OCI-LY1 (cell line): ENCODE measurements around the gene HDAC7.

Experiments used
- H2AFZ ChIP-seq: fragments of 200-600 bp; sonication (generic), shearing (Covaris generic); 2 replicates; pipeline ENCODE4 v1.6.0; 2014; ENCODE audit warnings: antibody characterized with exemption, mild to moderate bottlenecking, low read length
- H3F3A ChIP-seq: fragments of 200-600 bp; sonication (generic), shearing (Covaris generic); 2 replicates; pipeline ENCODE4 v1.6.0; 2014; ENCODE audit warnings: mild to moderate bottlenecking, antibody characterized with exemption, low read length, moderate library complexity; ENCODE audit not compliant: insufficient read depth
- H3K27ac ChIP-seq: fragments of 200-600 bp; sonication (generic); 2 replicates; pipeline ENCODE4 v1.5.1; 2014; ENCODE audit warnings: low read length, mixed run types, mild to moderate bottlenecking, low read depth; ENCODE audit not compliant: poor library complexity, severe bottlenecking
- H3K27me3 ChIP-seq: fragments of 200-600 bp; sonication (generic); 2 replicates; pipeline ENCODE4 v1.6.0; 2014; ENCODE audit warnings: antibody characterized with exemption, mild to moderate bottlenecking, low read length, moderate library complexity; ENCODE audit not compliant: insufficient read depth
- H3K36me3 ChIP-seq: fragments of 200-600 bp; sonication (generic); 2 replicates; pipeline ENCODE4 v1.6.1; 2014; ENCODE audit warnings: mild to moderate bottlenecking, antibody characterized with exemption, low read length, moderate library complexity, mixed read lengths; ENCODE audit not compliant: insufficient read depth
- H3K4me1 ChIP-seq: fragments of 200-600 bp; sonication (generic); 2 replicates; pipeline ENCODE4 v1.5.1; 2014; ENCODE audit warnings: mild to moderate bottlenecking, low read length, moderate library complexity; ENCODE audit not compliant: insufficient read depth, severe bottlenecking
- H3K4me2 ChIP-seq: fragments of 200-600 bp; sonication (generic), shearing (Covaris generic); 2 replicates; pipeline ENCODE4 v1.6.1; 2014; ENCODE audit warnings: low read length
- H3K4me3 ChIP-seq: fragments of 200-600 bp; sonication (generic); 2 replicates; pipeline ENCODE4 v1.5.1; 2014; ENCODE audit warnings: low read length, low read depth, mild to moderate bottlenecking, mixed read lengths; ENCODE audit not compliant: poor library complexity, severe bottlenecking
- H3K79me2 ChIP-seq: fragments of 200-600 bp; shearing (Covaris generic); 2 replicates; pipeline ENCODE4 v1.6.1; 2016; ENCODE audit warnings: mixed run types, low read length, mixed read lengths; ENCODE audit not compliant: insufficient read depth
- H3K9ac ChIP-seq: fragments of 200-600 bp; sonication (generic), shearing (Covaris generic); 2 replicates; pipeline ENCODE4 v1.6.1; 2014; ENCODE audit warnings: mild to moderate bottlenecking, low read length, mixed read lengths
- H3K9me2 ChIP-seq: fragments of 200-600 bp; sonication (generic), shearing (Covaris generic); 2 replicates; pipeline ENCODE4 v1.6.1; 2014; ENCODE audit warnings: low read depth, mild to moderate bottlenecking, low read length, mixed read lengths
- H3K9me3 ChIP-seq: fragments of 200-600 bp; shearing (Covaris generic); 2 replicates; pipeline ENCODE4 v1.6.1; 2014; ENCODE audit warnings: low read length, mixed read lengths
- H4K20me1 ChIP-seq: fragments of 200-600 bp; sonication (generic), shearing (Covaris generic); 2 replicates; pipeline ENCODE4 v1.6.0; 2016; ENCODE audit warnings: mild to moderate bottlenecking, low read length; ENCODE audit not compliant: insufficient read depth
- EZH2 ChIP-seq: fragments of 200-600 bp; sonication (generic), shearing (Covaris generic); IDR thresholded peaks from 2 replicates; pipeline ENCODE4 v1.8.0; 2017; ENCODE audit warnings: borderline replicate concordance, mixed run types, mild to moderate bottlenecking, antibody characterized with exemption, low read length, moderate library complexity, mixed read lengths
- TF ChIP-seq, protein P1 (sequence below): fragments of 200-600 bp; sonication (generic), shearing (Covaris generic); IDR thresholded peaks from 2 replicates; pipeline ENCODE4 v1.5.1; 2017; ENCODE audit warnings: mild to moderate bottlenecking, antibody characterized with exemption, low read length, moderate library complexity, mixed read lengths

The HDAC7 gene

DNA sequence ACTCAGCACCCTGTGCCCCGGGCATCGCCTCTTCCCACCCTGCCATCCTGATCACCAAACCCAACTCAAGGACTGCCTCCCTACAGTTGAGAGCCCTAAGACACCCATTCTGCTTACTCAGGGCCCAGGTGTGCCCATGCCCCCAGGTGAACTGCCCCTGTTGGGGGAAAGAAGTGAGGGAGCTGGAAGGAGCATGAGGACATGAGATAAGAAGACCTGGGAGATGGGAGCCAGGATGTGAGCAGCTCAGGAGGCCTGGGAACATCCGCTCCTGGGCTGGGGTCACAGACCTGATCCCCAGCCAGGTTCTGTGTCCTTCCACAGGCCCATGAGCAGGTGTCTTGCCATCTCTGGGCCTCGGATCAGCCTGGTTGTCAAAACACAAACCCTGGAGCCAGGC lies 67.6 kb downstream of the HDAC7 start:
- TF ChIP-seq EZH2: no peak
- TF ChIP-seq, protein P1, sequence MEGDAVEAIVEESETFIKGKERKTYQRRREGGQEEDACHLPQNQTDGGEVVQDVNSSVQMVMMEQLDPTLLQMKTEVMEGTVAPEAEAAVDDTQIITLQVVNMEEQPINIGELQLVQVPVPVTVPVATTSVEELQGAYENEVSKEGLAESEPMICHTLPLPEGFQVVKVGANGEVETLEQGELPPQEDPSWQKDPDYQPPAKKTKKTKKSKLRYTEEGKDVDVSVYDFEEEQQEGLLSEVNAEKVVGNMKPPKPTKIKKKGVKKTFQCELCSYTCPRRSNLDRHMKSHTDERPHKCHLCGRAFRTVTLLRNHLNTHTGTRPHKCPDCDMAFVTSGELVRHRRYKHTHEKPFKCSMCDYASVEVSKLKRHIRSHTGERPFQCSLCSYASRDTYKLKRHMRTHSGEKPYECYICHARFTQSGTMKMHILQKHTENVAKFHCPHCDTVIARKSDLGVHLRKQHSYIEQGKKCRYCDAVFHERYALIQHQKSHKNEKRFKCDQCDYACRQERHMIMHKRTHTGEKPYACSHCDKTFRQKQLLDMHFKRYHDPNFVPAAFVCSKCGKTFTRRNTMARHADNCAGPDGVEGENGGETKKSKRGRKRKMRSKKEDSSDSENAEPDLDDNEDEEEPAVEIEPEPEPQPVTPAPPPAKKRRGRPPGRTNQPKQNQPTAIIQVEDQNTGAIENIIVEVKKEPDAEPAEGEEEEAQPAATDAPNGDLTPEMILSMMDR: no peak
- no peaks in the 10 kb centered on the region for H3K4me1 ChIP-seq
- no peaks in the 10 kb centered on the region for H4K20me1 ChIP-seq
- H3K4me2 ChIP-seq: no peak overlapping the region
- H3K27ac ChIP-seq: no peak overlapping the region
- no peak overlapping the region for H3K4me3 ChIP-seq
- H3K36me3 ChIP-seq: no peaks in the 10 kb centered on the region
- no peak overlapping the region for H2AFZ ChIP-seq
- no peak overlapping the region for H3K9ac ChIP-seq
- no peaks in the 10 kb centered on the region for H3F3A ChIP-seq
- H3K27me3 ChIP-seq: no peaks in the 10 kb centered on the region; the same call in none of the 2 replicates
- no peaks in the 10 kb centered on the region for H3K9me2 ChIP-seq
- no peaks in the 10 kb centered on the region for H3K9me3 ChIP-seq
- no peaks in the 10 kb centered on the region for H3K79me2 ChIP-seq

DNA sequence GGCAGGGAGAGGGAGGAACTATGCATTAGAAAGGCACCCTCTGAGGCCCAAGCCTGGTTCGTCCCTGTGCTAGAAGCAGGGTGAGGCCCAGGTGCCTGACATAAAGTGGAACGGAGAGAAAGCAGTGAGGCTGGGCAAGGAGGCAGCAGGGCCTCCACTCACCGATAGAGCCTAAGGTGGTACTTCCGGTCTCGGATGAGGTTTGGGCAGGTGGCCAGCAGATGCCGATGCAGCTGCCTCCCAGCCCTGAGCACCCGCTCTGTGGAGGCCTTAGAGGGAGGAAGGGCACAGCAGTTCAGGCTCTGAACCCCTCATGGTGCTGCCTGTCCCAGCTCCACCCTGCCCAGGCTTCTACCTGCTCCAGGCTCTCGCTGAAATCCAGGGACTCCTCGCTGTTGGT lies 68.1 kb downstream of the HDAC7 start:
- Histone ChIP-seq H4K20me1 (no peaks in the 10 kb centered on the region), H3K4me3 (no peak overlapping the region), H3F3A (no peaks in the 10 kb centered on the region), H3K9ac (no peak overlapping the region), H3K9me2 (no peaks in the 10 kb centered on the region), H2AFZ (no peak overlapping the region), H3K36me3 (no peaks in the 10 kb centered on the region), H3K4me2 (no peak overlapping the region), H3K9me3 (no peaks in the 10 kb centered on the region), H3K27ac (no peak overlapping the region), H3K4me1 (no peaks in the 10 kb centered on the region), H3K27me3 (no peaks in the 10 kb centered on the region; the same call in none of the 2 replicates), H3K79me2 (no peaks in the 10 kb centered on the region)
- no peak for TF ChIP-seq EZH2
- TF ChIP-seq, protein P1: no peak

DNA sequence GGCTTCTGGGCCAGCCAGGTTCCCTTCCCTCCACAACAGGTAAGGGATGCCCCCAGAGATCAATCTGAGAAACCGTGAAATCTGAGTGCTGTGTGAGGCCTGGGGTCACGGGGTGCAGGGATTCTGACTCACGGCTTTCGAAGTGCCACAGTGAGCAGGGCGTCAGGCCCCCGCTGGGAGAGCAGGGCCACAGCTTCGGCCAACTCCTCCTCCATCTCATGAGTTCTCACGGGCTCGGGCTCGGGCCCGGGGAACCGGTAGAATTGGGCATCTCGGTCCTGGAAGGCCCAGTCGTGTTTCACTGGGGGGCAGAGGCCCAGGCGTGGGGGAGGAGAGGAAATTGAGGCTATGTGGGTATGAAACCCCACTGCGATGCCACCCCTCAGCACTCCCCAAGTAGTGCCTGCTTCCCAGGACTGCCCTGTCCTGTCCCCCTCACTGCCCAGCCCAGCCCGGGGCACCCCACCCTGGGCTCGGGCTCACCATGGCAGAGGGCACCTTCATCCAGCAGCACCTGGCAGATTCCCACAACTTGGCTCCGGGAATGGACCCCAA lies 68.7 kb downstream of the HDAC7 start:
- Histone ChIP-seq H3K9me3 (no peaks in the 10 kb centered on the region), H3K9ac (no peak overlapping the region), H3K4me1 (no peaks in the 10 kb centered on the region)

More for the DNA sequence above, 68.7 kb downstream of the HDAC7 start:
- Histone ChIP-seq H3F3A (no peaks in the 10 kb centered on the region), H3K27ac (no peak overlapping the region), H2AFZ (no peak overlapping the region), H3K36me3 (no peaks in the 10 kb centered on the region), H3K79me2 (no peaks in the 10 kb centered on the region), H3K27me3 (no peaks in the 10 kb centered on the region; the same call in none of the 2 replicates), H3K4me3 (no peak overlapping the region), H4K20me1 (no peaks in the 10 kb centered on the region), H3K9me2 (no peaks in the 10 kb centered on the region), H3K4me2 (no peak overlapping the region)
- TF ChIP-seq, protein P1: no peak
